COLO668 (cell line): ENCODE data around the gene LEKR1.
"Not testable (repeated sequence)": the region's sequence is repeated elsewhere in the genome, so short reads cannot be mapped to it uniquely, and the experiment has no call there.

Experiments
- DNase-seq: peaks from one replicate; lab custom pipeline; 2025; ENCODE audit not compliant: unreplicated experiment; lab: John Stamatoyannopoulos, UW

The LEKR1 gene

DNA sequence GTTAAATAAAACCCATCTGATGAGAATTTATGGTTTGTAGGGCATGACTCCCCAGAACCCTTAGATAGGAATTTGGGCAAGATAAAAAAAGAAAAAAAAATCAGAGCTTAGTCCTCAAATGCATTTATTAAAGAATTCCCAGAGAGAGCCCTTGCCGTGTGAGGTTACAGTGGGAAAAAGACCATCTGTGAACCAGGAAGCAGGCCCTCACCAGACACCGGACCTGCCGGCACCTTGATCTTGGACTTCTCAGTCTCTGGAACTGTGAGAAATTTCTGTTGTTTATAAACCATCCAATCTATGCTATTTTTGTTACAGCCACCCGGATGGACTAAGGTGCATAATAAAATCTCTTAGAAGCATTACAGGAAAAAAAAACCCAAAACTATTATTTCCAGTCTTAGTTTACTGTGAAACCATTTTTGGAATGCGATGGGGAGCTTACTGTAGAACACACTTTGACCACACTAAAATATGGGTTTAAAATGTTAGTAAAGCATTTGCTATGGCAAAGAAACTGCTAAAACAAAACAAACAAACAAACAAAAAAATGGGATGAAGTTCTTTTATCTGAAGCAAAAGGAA, 72.2 kb downstream of the LEKR1 start:
- DNase-seq: no peak

DNA sequence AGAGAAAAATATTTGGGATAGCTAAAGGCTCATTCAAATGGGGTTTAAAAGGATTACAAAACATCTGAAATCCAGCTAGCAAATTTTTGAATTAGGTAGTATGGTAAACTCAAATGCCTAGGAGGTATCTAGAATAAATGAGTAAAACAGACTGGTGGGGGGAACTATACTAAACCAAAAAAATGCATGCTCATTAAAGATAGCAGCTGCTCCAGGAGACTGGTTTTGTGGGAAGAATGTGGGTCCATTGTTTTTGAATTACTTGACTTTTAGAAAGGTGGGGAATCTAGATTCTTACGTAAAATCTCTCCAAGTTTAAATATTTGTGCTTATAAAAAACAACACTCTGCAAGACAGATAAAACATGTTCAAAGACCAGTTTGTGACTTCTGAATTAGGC, 73.8 kb downstream of the LEKR1 start:
- no peak for DNase-seq

DNA sequence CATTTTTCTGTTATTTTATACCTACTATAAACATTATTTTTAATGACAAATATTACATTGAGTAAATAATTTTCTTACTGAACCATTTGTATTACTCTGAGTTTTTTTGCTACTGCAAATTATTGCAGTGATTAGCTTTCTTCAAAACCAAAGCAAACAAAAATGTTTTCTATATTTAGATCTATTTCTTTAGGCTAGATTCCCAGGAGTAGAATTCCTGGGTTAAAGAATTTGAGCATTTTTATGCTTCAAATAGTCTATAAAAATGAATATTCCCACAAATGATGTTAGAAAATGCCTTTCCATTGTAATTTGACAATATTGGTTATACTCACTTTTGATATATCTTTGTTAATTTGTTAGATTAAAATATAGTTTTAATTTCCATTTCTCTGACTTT, 76.8 kb downstream of the LEKR1 start:
- DNase-seq: no peak

DNA sequence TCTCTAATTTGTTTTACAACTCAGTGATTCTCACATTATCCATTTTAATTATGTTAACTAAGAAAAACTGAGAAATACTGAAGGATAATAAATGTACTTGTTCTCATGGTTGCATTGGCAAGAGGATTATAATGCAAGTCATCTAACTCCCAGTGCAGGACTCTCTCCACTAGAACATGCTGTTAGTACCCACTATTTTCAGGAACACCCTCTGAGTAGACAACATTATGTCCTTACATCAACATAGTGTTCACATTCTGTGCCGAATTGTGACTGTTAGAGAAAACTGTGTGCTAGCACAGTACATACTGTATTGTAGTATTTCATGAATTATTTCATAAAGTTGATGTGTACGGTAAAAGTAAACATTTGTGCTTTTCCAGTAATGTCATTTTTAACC, 80.1 kb downstream of the LEKR1 start:
- no peak for DNase-seq

DNA sequence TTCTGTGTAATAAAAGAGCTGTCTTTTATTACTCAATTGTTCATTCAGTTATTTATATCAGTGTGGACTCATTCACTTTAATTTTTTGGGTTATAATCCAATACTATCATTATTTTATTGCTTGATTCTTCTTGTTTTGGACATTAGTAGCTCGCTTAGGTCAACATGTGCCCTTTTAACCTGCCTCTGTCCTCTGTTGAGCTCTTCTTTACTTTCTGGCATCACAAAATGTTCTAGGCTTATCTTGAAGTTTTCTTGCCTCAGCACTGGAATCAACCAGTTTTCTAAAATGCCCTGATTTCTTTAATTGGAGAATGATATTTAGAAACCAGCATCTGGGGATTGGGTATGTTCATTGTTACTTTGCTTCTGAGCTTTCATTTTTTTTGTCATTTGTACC, 82.2 kb downstream of the LEKR1 start:
- no peak for DNase-seq

DNA sequence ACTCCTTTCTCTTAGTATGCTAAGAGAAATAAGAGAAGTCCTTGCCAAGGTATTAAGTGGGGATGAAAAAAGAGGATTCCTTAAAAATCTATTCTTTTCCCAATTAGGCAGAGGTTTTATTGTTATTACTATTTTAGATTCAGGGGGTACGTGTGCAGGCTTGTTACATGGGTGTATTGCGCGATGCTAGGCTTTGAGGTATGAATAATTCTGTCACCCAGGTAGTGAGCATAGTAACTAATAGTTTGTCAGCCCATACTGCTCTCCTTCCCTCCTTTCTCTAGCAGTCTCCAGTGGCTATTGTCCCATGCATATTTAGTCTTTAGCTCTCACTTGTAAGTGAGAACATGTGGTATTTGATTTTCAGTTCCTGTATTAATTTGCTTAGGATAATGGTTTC, 83.9 kb downstream of the LEKR1 start:
- DNase-seq: no peak

DNA sequence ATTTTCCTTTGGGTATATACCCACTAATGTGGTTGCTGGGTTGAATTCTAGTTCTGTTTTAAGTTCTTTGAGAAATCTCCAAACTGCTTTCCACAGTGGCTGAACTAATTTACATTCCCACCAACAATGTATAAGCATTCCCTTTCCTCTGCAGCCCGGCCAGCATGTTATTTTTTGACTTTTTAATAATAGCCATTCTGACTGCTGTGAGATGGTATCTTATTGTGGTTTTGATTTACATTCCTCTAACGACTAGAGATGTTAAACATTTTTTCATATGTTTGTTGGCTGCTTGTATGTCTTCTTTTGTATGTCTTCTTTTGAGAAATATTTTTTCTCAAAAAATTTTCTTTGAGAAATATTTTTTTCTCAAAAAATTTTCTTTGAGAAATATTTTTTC, 84.7 kb downstream of the LEKR1 start:
- DNase-seq: not testable (repeated sequence)

DNA sequence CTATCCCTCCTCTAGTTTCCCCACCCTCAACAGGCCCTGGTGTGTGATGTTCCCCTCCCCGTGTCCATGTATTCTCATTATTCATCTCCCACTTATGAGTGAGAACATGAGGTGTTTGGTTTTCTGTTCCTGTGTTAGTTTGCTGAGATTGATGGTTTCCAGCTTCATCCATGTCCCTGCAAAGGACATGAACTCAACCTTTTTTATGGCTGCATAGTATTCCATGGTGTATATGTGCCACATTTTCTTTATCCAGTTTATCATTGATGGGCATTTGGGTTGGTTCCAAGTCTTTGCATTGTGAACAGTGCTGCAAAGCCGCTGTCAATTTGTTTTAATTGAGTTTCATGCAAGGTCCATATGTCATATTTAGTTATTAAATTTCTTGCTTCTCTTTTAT, 88.1 kb downstream of the LEKR1 start:
- not testable (repeated sequence) for DNase-seq

DNA sequence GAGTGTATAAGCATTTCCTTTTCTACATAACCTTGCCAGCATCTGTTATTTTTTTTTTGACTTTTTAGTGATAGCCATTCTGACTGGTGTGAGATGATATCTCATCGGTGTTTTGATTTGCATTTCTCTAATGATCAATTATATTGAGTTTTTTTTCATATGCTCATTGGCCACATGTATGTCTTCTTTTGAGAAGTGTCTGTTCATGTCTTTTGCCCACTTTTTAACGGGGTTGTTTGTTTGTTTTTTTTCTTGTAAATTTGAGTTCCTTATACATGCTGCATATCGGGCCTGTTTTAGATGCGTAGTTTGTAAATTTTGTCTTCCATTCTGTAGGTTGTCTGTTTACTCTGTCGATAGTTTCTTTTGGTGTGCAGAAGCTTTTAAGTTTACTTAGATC, 89.2 kb downstream of the LEKR1 start:
- DNase-seq: no peak

DNA sequence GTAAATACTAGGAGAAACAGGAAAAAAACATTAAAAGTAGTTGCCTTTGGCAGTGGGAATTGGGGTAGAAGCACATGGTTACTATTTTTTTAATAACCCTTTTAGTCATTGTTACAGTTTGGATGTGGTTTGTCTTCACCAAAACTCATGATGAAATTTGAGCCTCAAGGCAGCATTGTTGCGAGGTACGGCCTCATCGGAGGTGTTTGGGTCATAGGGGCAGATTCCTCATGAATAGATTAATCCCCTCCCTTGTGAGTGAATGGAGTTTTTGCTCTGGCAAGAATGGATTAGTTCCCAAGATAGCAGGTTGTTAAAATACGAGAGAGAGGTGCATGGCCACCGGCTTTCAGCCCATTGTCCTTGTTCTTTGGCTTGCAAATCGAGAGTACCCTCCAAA, 92.6 kb downstream of the LEKR1 start:
- DNase-seq: no peak

DNA sequence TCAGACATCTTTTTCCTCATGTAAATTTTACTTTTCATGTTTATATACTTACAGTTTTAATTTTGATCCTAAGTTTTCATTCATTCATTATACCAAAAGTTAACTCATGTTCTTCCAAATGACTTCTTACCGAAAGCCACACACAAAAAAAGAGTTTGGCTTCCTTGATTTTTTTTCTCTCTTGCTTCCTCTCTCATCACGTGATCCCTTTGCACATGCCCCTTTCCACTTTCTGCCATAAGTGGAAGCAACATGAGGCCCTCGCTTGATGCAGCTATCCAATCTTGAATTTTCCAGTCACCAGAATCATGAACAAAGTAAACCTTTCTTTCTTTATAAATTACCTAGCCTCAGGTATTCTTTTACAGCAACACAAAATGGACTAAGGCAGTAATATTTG, 93.7 kb downstream of the LEKR1 start:
- DNase-seq: no peak

DNA sequence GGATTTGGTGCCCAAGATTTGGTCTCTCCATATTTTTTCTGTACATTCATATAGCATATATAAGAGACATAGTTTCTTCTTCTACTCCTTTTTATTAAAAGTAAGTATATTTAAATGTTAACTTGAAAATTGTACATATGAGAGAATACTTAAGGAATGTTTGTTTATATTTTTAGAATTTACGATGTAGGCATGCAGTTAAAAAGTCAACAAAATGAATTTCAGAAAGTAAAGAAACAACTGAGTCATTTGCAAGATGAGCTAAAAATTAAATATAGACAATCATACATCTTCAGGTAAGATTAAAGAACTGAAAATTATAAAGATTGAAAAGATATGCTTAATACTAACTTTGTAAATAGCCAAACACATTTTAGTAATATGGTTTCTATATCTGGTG, 94.2 kb downstream of the LEKR1 start:
- DNase-seq: no peak

DNA sequence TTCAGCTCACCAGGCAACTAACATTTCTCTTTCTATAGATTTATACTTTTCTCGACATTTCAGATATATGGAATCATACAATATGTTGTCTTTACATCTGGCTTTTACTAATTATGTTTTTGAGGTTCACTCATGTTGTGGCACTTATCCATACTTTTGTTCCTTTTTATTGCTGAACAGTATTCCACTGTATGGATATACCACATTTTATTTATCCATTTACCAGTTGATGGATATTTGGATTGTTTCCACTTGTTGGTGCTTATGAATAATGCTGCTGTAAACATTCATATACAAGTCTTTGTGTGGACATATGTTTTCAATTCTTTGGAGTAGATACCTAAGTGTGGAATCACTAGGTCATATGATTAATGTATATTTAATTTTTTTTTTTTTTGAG, 97.2 kb downstream of the LEKR1 start:
- no peak for DNase-seq

DNA sequence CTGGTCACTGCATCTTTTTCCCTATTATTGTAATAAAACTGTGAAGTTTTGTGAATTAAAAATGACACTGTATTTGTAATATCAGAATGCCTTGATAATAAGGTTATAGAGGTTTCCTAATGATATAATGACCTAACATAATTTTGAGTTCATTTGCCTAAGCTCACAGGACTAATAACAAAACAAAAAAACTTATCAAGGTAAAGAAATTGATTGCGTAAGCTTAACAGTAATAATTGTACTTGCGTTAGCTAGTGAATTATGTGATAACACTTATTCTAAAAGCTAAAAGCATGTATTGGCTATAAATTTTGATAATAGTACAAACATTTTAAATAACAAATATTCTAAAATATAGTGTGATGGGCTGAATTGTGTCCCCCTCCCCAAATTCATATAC, 112.6 kb downstream of the LEKR1 start:
- no peak for DNase-seq

DNA sequence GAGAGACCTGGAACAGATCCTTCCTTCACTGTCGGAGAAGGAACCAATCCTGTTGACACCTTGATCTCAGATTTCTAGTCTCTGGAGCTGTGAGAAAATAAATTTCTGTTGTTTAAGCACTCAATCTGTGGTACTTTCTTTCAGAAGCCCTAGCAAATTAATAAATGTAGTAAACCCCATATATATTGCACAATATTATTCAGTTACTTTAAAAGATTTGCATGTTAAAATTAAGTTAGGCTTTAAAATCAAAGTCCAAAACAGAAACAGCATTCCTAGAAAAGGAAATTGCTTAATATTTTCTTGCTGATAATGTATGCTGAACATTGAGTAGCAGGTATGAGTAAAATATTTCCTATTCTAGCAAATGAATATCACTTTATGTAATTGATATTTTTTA, 113.2 kb downstream of the LEKR1 start:
- DNase-seq: no peak

DNA sequence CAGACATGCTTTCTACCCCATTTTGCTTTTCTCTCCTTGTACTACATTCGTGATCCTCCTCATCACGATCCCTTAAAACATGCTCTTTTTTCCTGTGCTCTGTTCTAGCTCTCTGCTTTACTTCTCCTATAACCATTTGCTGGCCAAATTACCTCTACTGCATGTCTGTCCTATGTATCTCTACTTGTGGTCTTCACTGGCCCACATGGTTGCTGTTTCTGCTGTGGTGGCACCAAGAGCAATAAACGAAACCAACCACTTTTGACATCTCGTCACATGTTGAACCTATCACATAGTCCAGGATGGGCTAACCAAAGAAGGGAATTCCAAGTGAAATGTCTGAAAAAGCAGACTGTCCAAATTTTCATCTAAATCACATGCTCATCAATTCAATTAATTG, 115.2 kb downstream of the LEKR1 start:
- DNase-seq: no peak

DNA sequence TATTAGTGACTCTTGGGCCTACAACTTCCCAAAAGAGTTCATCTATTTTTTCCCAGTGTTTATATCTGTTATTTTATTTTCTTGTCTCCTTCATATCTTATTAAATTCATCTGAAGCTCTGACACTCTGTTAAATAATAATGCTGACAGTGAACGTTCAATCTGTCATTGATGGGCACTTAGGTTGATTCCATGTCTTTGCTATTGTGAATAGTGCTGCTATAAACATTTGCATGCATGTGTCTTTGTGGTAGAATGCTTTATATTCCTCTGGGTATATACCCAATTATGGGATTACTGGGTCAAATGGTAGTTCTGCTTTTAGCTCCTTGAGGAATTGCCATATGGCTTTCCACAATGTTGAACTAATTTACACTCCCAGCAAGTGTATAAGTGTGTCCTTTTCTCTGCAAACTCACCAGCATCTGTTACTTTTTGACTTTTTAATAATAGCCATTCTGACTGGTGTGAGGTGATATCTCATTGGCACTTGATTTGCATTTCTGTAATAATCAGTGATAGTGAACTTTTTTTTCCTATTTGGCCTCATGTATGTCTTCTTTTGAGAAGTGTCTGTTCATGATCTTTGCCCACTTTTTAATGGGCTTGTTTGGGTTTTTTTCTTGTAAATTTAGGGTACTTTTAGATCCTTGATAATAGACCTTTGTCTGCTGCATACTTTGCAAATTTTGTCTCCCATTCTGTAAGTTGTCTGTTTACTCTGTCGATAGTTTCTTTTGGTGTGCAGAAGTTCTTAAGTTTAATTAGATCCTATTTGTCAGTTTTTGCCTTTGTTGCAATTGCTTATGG, 122.5 kb downstream of the LEKR1 start:
- DNase-seq: no peak

DNA sequence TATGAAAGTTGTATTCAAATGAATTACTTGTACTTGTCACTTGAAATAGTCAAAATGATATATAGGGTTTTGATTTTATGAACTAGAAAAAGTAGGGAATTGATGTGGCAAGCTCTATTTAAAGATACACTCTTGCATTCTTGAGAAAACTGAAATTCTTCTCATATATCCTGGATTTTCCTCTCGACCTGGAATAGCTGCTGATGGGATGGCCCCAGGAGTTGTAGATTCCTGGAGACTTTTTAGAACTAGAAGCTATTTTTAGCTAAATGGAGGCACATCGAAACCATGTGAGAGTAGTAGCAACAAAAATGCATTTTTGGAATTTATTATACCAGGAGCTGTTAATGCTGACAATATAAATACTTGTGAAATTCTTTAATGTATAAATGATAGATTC, 125.9 kb downstream of the LEKR1 start:
- no peak for DNase-seq

DNA sequence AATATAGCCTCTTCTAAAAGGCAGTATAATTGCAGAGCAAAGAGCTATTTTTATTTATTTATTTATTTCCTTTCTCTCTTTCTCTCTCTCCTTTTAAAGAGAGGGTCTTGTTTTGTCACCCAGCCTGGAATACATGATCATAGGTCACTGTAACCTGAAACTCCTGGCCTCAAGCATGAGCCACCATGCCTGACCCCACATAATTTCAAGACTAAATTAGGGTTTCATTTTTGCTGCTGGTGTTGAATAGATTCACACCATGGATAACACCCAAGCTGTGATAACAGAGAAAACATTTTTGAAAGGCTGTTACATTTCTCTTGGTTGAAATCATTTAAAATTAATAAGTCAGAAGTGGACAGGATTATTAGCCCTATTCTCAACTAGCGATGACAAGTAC, 131.6 kb downstream of the LEKR1 start:
- no peak for DNase-seq

DNA sequence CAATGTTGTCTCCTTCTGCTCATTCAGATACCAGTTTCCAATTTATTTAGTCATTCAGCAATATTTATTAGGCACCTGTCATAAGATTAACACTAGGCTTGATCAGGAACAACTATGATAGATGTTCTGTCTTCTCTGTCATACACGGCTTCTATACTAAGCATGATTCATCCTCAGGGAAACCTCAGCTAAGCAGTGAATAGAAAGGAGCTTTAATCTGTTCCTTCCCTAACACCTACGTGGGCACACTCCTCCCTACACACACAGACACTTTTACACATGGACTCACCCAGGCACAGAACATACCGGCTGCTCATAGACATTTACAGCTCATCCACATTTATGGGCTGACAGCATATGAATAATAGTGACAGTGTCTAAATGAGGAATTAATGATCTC, 136.9 kb downstream of the LEKR1 start:
- DNase-seq: no peak

DNA sequence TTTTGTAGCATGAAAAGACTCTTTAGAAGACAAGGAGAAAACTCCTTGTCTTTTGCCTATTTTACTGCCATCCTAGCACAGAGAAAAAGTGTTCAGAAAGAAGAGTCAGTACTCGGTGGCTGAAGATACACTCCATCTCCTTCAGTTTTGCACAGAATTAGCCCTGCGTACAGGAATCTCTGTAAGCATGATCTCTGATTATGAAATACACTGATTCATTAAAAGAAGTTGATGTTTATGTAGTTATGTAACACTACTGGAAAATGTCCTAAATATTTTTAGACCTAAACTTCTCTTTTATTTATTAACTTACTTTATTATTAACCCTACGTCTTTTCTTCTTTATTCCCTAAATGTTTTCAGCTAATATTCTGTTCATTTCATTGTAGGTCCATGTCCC, 138.4 kb downstream of the LEKR1 start:
- DNase-seq: no peak

DNA sequence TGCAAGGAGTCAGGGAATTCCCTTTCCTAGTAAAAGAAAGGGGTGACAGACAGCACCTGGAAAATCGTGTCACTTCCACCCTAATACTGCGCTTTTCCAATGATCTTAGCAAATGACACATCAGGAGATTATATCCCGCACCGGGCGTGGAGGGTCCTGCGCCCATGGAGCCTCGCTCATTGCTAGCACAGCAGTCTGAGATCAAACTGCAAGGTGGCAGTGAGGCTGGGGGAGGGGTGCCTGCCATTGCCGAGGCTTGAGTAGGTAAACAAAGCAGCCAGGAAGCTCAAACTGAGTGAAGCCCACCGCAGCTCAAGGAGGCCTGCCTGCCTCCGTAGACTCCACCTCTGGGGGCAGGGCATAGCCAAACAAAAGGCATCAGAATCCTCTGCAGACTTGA, 140.2 kb downstream of the LEKR1 start:
- not testable (repeated sequence) for DNase-seq

DNA sequence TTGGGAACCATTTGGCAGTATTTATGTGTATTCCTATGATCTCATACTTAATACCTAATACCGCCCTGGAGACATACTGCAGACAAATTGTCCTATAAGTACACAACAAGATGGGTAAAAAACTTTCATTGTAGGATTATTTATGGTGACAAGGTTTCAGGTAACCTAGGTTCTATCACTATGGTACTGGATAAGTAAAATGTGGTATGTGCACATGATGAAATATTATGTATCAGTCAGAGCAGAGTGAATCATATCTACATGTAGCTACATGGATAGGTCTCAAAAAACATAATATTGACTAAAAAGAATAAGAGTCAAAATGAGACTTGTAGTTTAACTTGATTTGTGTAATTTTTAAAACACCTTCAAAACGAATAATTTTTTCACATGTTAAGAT, 147.8 kb downstream of the LEKR1 start:
- no peak for DNase-seq
